SK-N-SH (cell line): Measurements from ENCODE around the gene PKDCC. TPM values are rescaled to one million over a fixed set of nuclear protein-coding genes. Genes with fewer than 3 reads are reported as not detected.

Experiments used
- CTCF ChIA-PET: fragments of 300-600, 350-600 bp; formaldehyde crosslinking; extraction: SDS; loops from one replicate; lab custom pipeline; 2021; lab: Yijun Ruan, JAX
- POLR2A ChIA-PET: fragments of 350-600 bp; sonication (Branson Sonifier 250); formaldehyde crosslinking; extraction: SDS; loops from one replicate; lab custom pipeline; 2020; ENCODE audit warnings: antibody characterized with exemption, inconsistent platforms; lab: Yijun Ruan, JAX
- DNase-seq: peaks from one replicate; pipeline ENCODE4 v3.0.0; 2012
- H2AFZ ChIP-seq: fragments of 200-600 bp; sonication (generic); 2 replicates; pipeline ENCODE4 v1.8.1; 2016; ENCODE audit warnings: antibody characterized with exemption, mild to moderate bottlenecking, low read depth
- H3F3A ChIP-seq: fragments of 200-600 bp; sonication (generic); replicated peaks from 2 replicates; pipeline ENCODE3; 2016; ENCODE audit warnings: antibody characterized with exemption, mild to moderate bottlenecking; ENCODE audit not compliant: insufficient read depth
- H3K27ac ChIP-seq, 2 experiments: fragments of 200-500 bp in 1 of 2; fragments of 200-600 bp in 1 of 2; sonication (Bioruptor generic) in 1 of 2; sonication (generic), shearing (Covaris generic) in 1 of 2; 2 replicates each; pipeline versions ENCODE4 v1.5.1 to v1.6.1; 2014 to 2016; ENCODE audit warnings: low read depth in 2 of 2, inconsistent platforms in 1 of 2, low read length in 1 of 2, mild to moderate bottlenecking in 1 of 2, mixed read lengths in 1 of 2
- H3K27me3 ChIP-seq: fragments of 200-600 bp; sonication (generic), shearing (Covaris generic); 2 replicates; pipeline ENCODE4 v1.6.1; 2016; ENCODE audit warnings: mixed run types; ENCODE audit not compliant: insufficient read depth
- H3K36me3 ChIP-seq, 2 experiments: fragments of 200-500 bp in 1 of 2; fragments of 200-600 bp in 1 of 2; sonication (Bioruptor generic) in 1 of 2; sonication (generic) in 1 of 2; replicated peaks in 1 of 2; 2 replicates each; pipeline versions ENCODE3 to v1.5.1; 2014 to 2016; ENCODE audit warnings: low read length in 1 of 2, mild to moderate bottlenecking in 1 of 2; ENCODE audit not compliant: insufficient read depth in 2 of 2, control insufficient read depth in 1 of 2
- H3K4me1 ChIP-seq, 2 experiments: fragments of 200-500 bp in 1 of 2; fragments of 200-600 bp in 1 of 2; sonication (Bioruptor generic) in 1 of 2; sonication (generic), shearing (Covaris generic) in 1 of 2; 2 replicates each; pipeline versions ENCODE4 v1.5.1 to v1.6.1; 2014 to 2016; ENCODE audit warnings: low read depth in 1 of 2, low read length in 1 of 2, mixed run types in 1 of 2; ENCODE audit not compliant: insufficient read depth in 2 of 2, control insufficient read depth in 1 of 2
- H3K4me2 ChIP-seq: fragments of 200-600 bp; sonication (generic), shearing (Covaris generic); 2 replicates; pipeline ENCODE4 v1.6.1; 2017; ENCODE audit warnings: mixed run types
- H3K4me3 ChIP-seq, 2 experiments: fragments of 200-500 bp in 1 of 2; fragments of 200-600 bp in 1 of 2; sonication (Bioruptor generic) in 1 of 2; sonication (generic), shearing (Covaris generic) in 1 of 2; 2 replicates each; pipeline versions ENCODE4 v1.5.1 to v1.8.1; 2014 to 2016; ENCODE audit warnings: low read depth in 2 of 2, inconsistent platforms in 1 of 2, low read length in 1 of 2, mild to moderate bottlenecking in 1 of 2, mixed read lengths in 1 of 2, moderate library complexity in 1 of 2
- H3K79me2 ChIP-seq: fragments of 200-600 bp; sonication (generic); 2 replicates; pipeline ENCODE4 v1.8.1; 2017; ENCODE audit warnings: mild to moderate bottlenecking; ENCODE audit not compliant: insufficient read depth
- H3K9ac ChIP-seq: fragments of 200-600 bp; sonication (generic); 2 replicates; pipeline ENCODE4 v1.6.1; 2017; ENCODE audit warnings: mixed run types
- H3K9me2 ChIP-seq: fragments of 200-600 bp; sonication (generic); 2 replicates; pipeline ENCODE4 v1.6.1; 2017; ENCODE audit warnings: mixed run types
- H3K9me3 ChIP-seq: fragments of 200-600 bp; sonication (generic); 2 replicates; pipeline ENCODE4 v1.6.1; 2017; ENCODE audit warnings: mixed run types, mild to moderate bottlenecking, moderate library complexity
- H4K20me1 ChIP-seq: fragments of 200-600 bp; sonication (generic); 2 replicates; pipeline ENCODE4 v1.6.1; 2017; ENCODE audit warnings: mild to moderate bottlenecking, mixed run types; ENCODE audit not compliant: insufficient read depth
- CTCF ChIP-seq: fragments of 200-600 bp; sonication (generic); IDR thresholded peaks from 2 replicates; pipeline ENCODE4 v1.6.1; 2017; ENCODE audit warnings: antibody characterized with exemption, mild to moderate bottlenecking, moderate library complexity
- ELF1 ChIP-seq: IDR thresholded peaks from 2 replicates; pipeline ENCODE4 v1.4.0; 2012
- EZH2phosphoT487 ChIP-seq: fragments of 200-600 bp; sonication (generic); IDR thresholded peaks from 2 replicates; pipeline ENCODE4 v1.6.1; 2017; ENCODE audit warnings: low read depth, mixed run types, mild to moderate bottlenecking, antibody characterized with exemption, moderate library complexity, borderline replicate concordance
- FOSL2 ChIP-seq: IDR thresholded peaks from 2 replicates; pipeline ENCODE4 v1.4.0; 2012; ENCODE audit warnings: low read depth, mild to moderate bottlenecking, moderate library complexity, borderline replicate concordance
- GATA2 ChIP-seq: sonication (generic); formaldehyde crosslinking; IDR thresholded peaks from 2 replicates; pipeline ENCODE4 v1.5.0; 2020; ENCODE audit warnings: mild to moderate bottlenecking, missing genetic modification reagents
- MAX ChIP-seq: IDR thresholded peaks from 2 replicates; pipeline ENCODE4 v1.4.0; 2012; ENCODE audit warnings: low read depth
- MXI1 ChIP-seq: IDR thresholded peaks from 2 replicates; pipeline ENCODE4 v1.6.1; 2012; ENCODE audit warnings: mild to moderate bottlenecking, low read depth, low read length, improper control_type of control experiment
- NRF1 ChIP-seq: IDR thresholded peaks from 2 replicates; pipeline ENCODE4 v1.6.1; 2012; ENCODE audit warnings: low read depth, mild to moderate bottlenecking, low read length
- PBX3 ChIP-seq: IDR thresholded peaks from 2 replicates; pipeline ENCODE4; 2012
- RCOR1 ChIP-seq: fragments of 150-350 bp; IDR thresholded peaks from 2 replicates; pipeline ENCODE4 v1.6.1; 2017; ENCODE audit warnings: antibody characterized with exemption, low read length
- REST ChIP-seq: IDR thresholded peaks from 2 replicates; pipeline ENCODE4 v1.6.1; 2012; ENCODE audit warnings: mild to moderate bottlenecking, low read depth, low read length, moderate library complexity
- RXRA ChIP-seq: IDR thresholded peaks from 2 replicates; pipeline ENCODE4 v1.4.0; 2012; ENCODE audit warnings: low read depth, mild to moderate bottlenecking, borderline replicate concordance
- SIN3A ChIP-seq: IDR thresholded peaks from 2 replicates; pipeline ENCODE4 v1.6.1; 2012; ENCODE audit warnings: low read depth, mild to moderate bottlenecking, low read length, moderate library complexity, borderline replicate concordance
- WGBS: methylation state at CpG from one replicate; pipeline ENCODE4 v1.1.6; 2017; ENCODE audit warnings: low lambda C conversion rate; 5-methylcytosine and 5-hydroxymethylcytosine counted together
- polyA plus RNA-seq, 3 experiments: library from polyadenylated mRNA; depleted of rRNA; stranded (reverse); fragments of >200 nt; gene quantifications; 2 replicates each; pipeline ENCODE4 v1.2.3, GENCODE V29; 2012

The PKDCC gene
- polyA plus RNA-seq, 1 of the 3 experiments (the other 2 are of a cell fraction): 16.0 TPM

GRCh38 chr2:41999592-42000281 is 48.1 kb upstream of the PKDCC start (continued):
- no peak for TF ChIP-seq CTCF
- TF ChIP-seq FOSL2: no peak
- TF ChIP-seq PBX3: no peak
- no peak for TF ChIP-seq ELF1

GRCh38 chr2:42001711-42002201 is 46.1 kb upstream of the PKDCC start:
- DNase-seq: no peak
- H3K4me3 ChIP-seq: no peak overlapping the region
- CTCF ChIA-PET: interaction anchor here (2.0 kb wide), 1 partner anchor 132 kb away, joined by 9 read pairs; no protein-coding TSS in a partner anchor

More at GRCh38 chr2:42001711-42002201, 46.1 kb upstream of the PKDCC start:
- H3K9me2 ChIP-seq: no peaks in the 10 kb centered on the region
- no peaks in the 10 kb centered on the region for H3F3A ChIP-seq
- H3K9me3 ChIP-seq: no peaks in the 10 kb centered on the region
- no peak for TF ChIP-seq GATA2 (CRISPR knock-in tag)
- TF ChIP-seq PBX3: no peak
- TF ChIP-seq SIN3A: no peak
- TF ChIP-seq MAX: no peak
- TF ChIP-seq ELF1: no peak
- no peak for TF ChIP-seq MXI1
- no peak for TF ChIP-seq RXRA
- no peak for TF ChIP-seq RCOR1
- TF ChIP-seq EZH2phosphoT487: no peak
- TF ChIP-seq REST: no peak
- TF ChIP-seq NRF1: no peak
- no peak overlapping the region for H3K27ac ChIP-seq
- WGBS: 72% methylated on average over 21 of the region's 21 CpGs
- no peaks in the 10 kb centered on the region for H3K79me2 ChIP-seq
- H3K4me1 ChIP-seq: peaks cover 0 to 5% of the 10 kb centered on the region in 2 experiments; a peak in 1 of 4 replicates
- POLR2A ChIA-PET: interaction anchor here (0.7 kb wide), 1 partner anchor 58 kb away, joined by 3 read pairs; no protein-coding TSS in a partner anchor
- H2AFZ ChIP-seq: no peak overlapping the region
- H4K20me1 ChIP-seq: no peaks in the 10 kb centered on the region
- H3K4me2 ChIP-seq: no peak overlapping the region
- no peaks in the 10 kb centered on the region for H3K27me3 ChIP-seq
- no peaks in the 10 kb centered on the region for H3K36me3 ChIP-seq
- H3K9ac ChIP-seq: no peak overlapping the region
